ENCODE data around the gene BTNL9.

DNA sequence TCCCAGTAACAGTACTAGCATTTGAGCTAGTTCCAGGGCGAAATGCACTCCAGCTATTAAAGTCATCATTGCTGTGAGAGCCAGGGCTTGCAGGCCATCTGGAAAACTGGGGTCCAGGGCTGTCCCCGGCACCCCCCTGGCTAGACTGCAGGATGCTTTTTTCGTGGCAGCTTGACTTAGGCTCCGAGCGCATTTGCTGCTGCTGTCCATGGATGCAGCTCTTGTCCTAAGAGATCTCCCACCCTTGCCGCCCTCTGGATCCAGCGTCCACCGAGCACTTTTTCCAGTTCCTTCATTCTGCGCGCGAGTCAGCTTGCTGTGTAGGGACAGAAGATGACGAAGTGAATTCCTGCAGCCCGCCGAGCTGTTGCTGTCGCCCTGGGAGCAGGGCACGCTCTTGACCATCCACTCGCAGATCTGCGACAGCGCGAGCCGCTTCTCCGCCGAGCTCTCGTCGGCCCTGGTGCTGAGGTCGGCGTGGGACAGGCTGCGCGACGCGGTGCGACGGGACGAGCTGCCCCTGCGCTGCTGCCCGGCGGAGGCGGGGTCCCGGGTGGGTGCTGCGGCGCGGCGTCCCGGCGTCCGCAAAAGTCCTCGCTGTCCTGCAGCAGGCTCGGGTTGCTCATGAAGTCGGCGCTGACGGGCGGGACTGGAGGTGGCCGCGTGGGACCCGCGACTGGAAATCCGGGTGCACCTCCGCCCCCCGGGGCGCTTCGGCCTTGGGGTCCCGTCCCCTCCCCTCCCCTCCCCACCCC is 60.2 kb downstream of the BTNL9 start:
- TF ChIP-seq CTCF (conservative IDR thresholded peaks at IDR 0.05; ENCODE audit: low read length) (no peak), EZH2phosphoT487 (IDR thresholded peaks at IDR 0.05; ENCODE audit: borderline replicate concordance, low read depth, low read length) (no peak)

Measured in OCI-LY7 (cell line).